ENCODE results near the gene ABHD15. TPM values are rescaled to one million over a fixed set of nuclear protein-coding genes. Genes with fewer than 3 reads are reported as not detected.

Gene ABHD15
- total RNA-seq, 1 donor from 2014 or later = 5.3 TPM

DNA sequence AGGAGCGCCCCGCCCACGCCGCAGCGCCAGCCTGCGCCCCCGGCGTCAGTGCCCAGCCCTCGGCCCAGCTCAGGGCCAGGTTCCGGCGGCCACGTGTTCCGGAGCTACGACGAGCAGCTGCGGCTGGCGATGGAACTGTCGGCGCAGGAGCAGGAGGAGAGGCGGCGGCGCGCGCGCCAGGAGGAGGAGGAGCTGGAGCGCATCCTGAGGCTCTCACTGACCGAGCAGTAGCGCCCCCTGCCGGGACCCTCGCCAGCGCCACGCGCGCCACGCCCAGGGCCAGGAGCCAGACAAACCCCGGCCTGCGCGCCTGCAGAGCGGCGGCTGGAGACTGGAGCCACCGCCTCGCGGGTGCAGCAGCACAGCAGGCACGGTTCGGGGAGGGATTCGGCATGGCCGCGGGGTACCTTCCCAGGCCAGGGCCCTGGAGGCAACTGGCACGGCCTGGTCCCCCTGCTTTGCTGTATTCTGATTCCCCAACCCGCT lies 46.6 kb upstream of the ABHD15 start:
- H3K27ac Mint-ChIP-seq = no peak overlapping the region
- H3K4me3 Mint-ChIP-seq (ENCODE audit: low read depth) = no peak overlapping the region
- peak; percentile 88 for DNase-seq (ENCODE audit: low spot score, unreplicated experiment)
- H3K36me3 Mint-ChIP-seq (ENCODE audit: insufficient read depth) = no peaks in the 10 kb centered on the region
- H3K9me3 Mint-ChIP-seq (ENCODE audit: low read depth) = no peaks in the 10 kb centered on the region
- peaks cover 53% of the 10 kb centered on the region for H3K27me3 Mint-ChIP-seq
- H3K4me1 Mint-ChIP-seq (ENCODE audit: low read depth) = peaks cover 5% of the 10 kb centered on the region
- peak; percentile 82 for TF ChIP-seq CTCF (IDR thresholded peaks at IDR 0.05; ENCODE audit: unreplicated experiment)

GRCh38 chr17:29612404-29613280 lies 45.8 kb upstream of the ABHD15 start:
- peaks cover 49% of the 10 kb centered on the region for H3K27me3 Mint-ChIP-seq
- no peak for TF ChIP-seq CTCF (IDR thresholded peaks at IDR 0.05; ENCODE audit: unreplicated experiment)
- H3K27ac Mint-ChIP-seq = no peak overlapping the region
- no peak overlapping the region for H3K4me3 Mint-ChIP-seq (ENCODE audit: low read depth)
- DNase-seq (ENCODE audit: low spot score, unreplicated experiment) = no peak
- H3K36me3 Mint-ChIP-seq (ENCODE audit: insufficient read depth) = no peaks in the 10 kb centered on the region
- no peaks in the 10 kb centered on the region for H3K9me3 Mint-ChIP-seq (ENCODE audit: low read depth)
- H3K4me1 Mint-ChIP-seq (ENCODE audit: low read depth) = peaks cover 5% of the 10 kb centered on the region

- TF ChIP-seq CTCF (IDR thresholded peaks at IDR 0.05; ENCODE audit: unreplicated experiment) = no peak
- H3K36me3 Mint-ChIP-seq (ENCODE audit: insufficient read depth) = no peaks in the 10 kb centered on the region
- H3K27ac Mint-ChIP-seq = no peak overlapping the region
- DNase-seq (ENCODE audit: low spot score, unreplicated experiment) = no peak
- peaks cover 4% of the 10 kb centered on the region for H3K4me1 Mint-ChIP-seq (ENCODE audit: low read depth)
- H3K27me3 Mint-ChIP-seq = peaks cover 44% of the 10 kb centered on the region
- H3K4me3 Mint-ChIP-seq (ENCODE audit: low read depth) = no peak overlapping the region
- no peaks in the 10 kb centered on the region for H3K9me3 Mint-ChIP-seq (ENCODE audit: low read depth)
These were observed 45.2 kb upstream of the ABHD15 start for GRCh38 chr17:29612094-29612403.

- Mint-ChIP-seq H3K4me3 (ENCODE audit: low read depth) (no peak overlapping the region), H3K9me3 (ENCODE audit: low read depth) (no peaks in the 10 kb centered on the region), H3K27me3 (peaks cover 38% of the 10 kb centered on the region), H3K4me1 (ENCODE audit: low read depth) (peaks cover 2% of the 10 kb centered on the region), H3K27ac (no peak overlapping the region), H3K36me3 (ENCODE audit: insufficient read depth) (no peaks in the 10 kb centered on the region)
- TF ChIP-seq CTCF (IDR thresholded peaks at IDR 0.05; ENCODE audit: unreplicated experiment) = no peak
- DNase-seq (ENCODE audit: low spot score, unreplicated experiment) = no peak
These were observed 44.7 kb upstream of the ABHD15 start for GRCh38 chr17:29611351-29612093.

- Mint-ChIP-seq H3K4me3 (ENCODE audit: low read depth) (no peak overlapping the region), H3K27me3 (peaks cover 27% of the 10 kb centered on the region), H3K4me1 (ENCODE audit: low read depth) (no peaks in the 10 kb centered on the region), H3K36me3 (ENCODE audit: insufficient read depth) (no peaks in the 10 kb centered on the region), H3K9me3 (ENCODE audit: low read depth) (no peaks in the 10 kb centered on the region), H3K27ac (no peak overlapping the region)
- DNase-seq (ENCODE audit: low spot score, unreplicated experiment) = no peak
- no peak for TF ChIP-seq CTCF (IDR thresholded peaks at IDR 0.05; ENCODE audit: unreplicated experiment)
These were observed 43.6 kb upstream of the ABHD15 start for GRCh38 chr17:29610395-29610794.
